Measurements from ENCODE around the gene LRBA. TPM values are rescaled to one million over a fixed set of nuclear protein-coding genes. Genes with fewer than 3 reads are reported as not detected.
A peak's percentile ranks its signal among the peaks of the same experiment; 100 is the strongest.

LRBA gene
- total RNA-seq, 3 donors from 2014 or later (not counting 1 experiment from before 2014, with no cell fraction given): 72.1 to 87.6 (median 83.1) TPM

GRCh38 chr4:150247184-150247583 lies 767.9 kb downstream of the LRBA start:
- WGBS (ENCODE audit: insufficient coverage): 93% methylated on average over 7 of the region's 7 CpGs
- H3K9me3 ChIP-seq (ENCODE audit: control insufficient read depth, insufficient read depth, low read length): no peaks in the 10 kb centered on the region
- Mint-ChIP-seq H3K9me3 (no peaks in the 10 kb centered on the region), H3K4me1 (peaks cover 6 to 10% of the 10 kb centered on the region in 2 donors), H3K27me3 (ENCODE audit: low read depth in 2 of 2) (peaks cover 0 to 5% of the 10 kb centered on the region in 2 donors), H3K27ac (no peak overlapping the region), H3K36me3 (no peaks in the 10 kb centered on the region), H3K4me3 (no peak overlapping the region)
- H3K36me3 ChIP-seq (ENCODE audit: control insufficient read depth, insufficient read depth, low read length): no peaks in the 10 kb centered on the region
- H3K27ac ChIP-seq (ENCODE audit: low read length): no peak overlapping the region
- intact Hi-C loops (cut with micrococcal nuclease): no loop called here
- DNase-seq: no peak
- H3K4me3 ChIP-seq (ENCODE audit: low read length): no peak overlapping the region
- H3K27me3 ChIP-seq (ENCODE audit: control insufficient read depth, insufficient read depth, low read length): no peaks in the 10 kb centered on the region
- ATAC-seq: no peak
- H3K4me1 ChIP-seq (ENCODE audit: control insufficient read depth, insufficient read depth, low read length): peaks cover 4% of the 10 kb centered on the region
- TF ChIP-seq CTCF (IDR thresholded peaks at IDR 0.05): no peak

GRCh38 chr4:150244600-150244999 lies 770.5 kb downstream of the LRBA start:
- intact Hi-C loops (cut with micrococcal nuclease): no loop called here
- Mint-ChIP-seq H3K36me3 (no peaks in the 10 kb centered on the region), H3K4me1 (peaks cover 6% of the 10 kb centered on the region in 2 donors), H3K9me3 (no peaks in the 10 kb centered on the region), H3K4me3 (no peak overlapping the region), H3K27me3 (ENCODE audit: low read depth in 2 of 2) (peaks cover 0 to 5% of the 10 kb centered on the region in 2 donors), H3K27ac (no peak overlapping the region)
- Histone ChIP-seq H3K4me3 (ENCODE audit: low read length) (no peak overlapping the region), H3K4me1 (ENCODE audit: control insufficient read depth, insufficient read depth, low read length) (no peaks in the 10 kb centered on the region), H3K27me3 (ENCODE audit: control insufficient read depth, insufficient read depth, low read length) (no peaks in the 10 kb centered on the region), H3K27ac (ENCODE audit: low read length) (no peak overlapping the region), H3K36me3 (ENCODE audit: control insufficient read depth, insufficient read depth, low read length) (no peaks in the 10 kb centered on the region), H3K9me3 (ENCODE audit: control insufficient read depth, insufficient read depth, low read length) (no peaks in the 10 kb centered on the region)
- DNase-seq (no peak), ATAC-seq (no peak)
- TF ChIP-seq CTCF (IDR thresholded peaks at IDR 0.05): no peak
- 55% methylated on average over 3 of the region's 3 CpGs for WGBS (ENCODE audit: insufficient coverage)

- ATAC-seq: no peak
- peaks cover 6% of the 10 kb centered on the region in 2 donors for H3K4me1 Mint-ChIP-seq
- 90% methylated on average over 2 of the region's 2 CpGs for WGBS (ENCODE audit: insufficient coverage)
- H3K4me3 ChIP-seq (ENCODE audit: low read length): no peak overlapping the region
- H3K36me3 Mint-ChIP-seq: no peaks in the 10 kb centered on the region
- H3K36me3 ChIP-seq (ENCODE audit: control insufficient read depth, insufficient read depth, low read length): no peaks in the 10 kb centered on the region
- H3K9me3 Mint-ChIP-seq: no peaks in the 10 kb centered on the region
- no peaks in the 10 kb centered on the region for H3K4me1 ChIP-seq (ENCODE audit: control insufficient read depth, insufficient read depth, low read length)
- H3K9me3 ChIP-seq (ENCODE audit: control insufficient read depth, insufficient read depth, low read length): no peaks in the 10 kb centered on the region
- TF ChIP-seq CTCF (IDR thresholded peaks at IDR 0.05): no peak
- H3K27ac ChIP-seq (ENCODE audit: low read length): no peak overlapping the region
- no peak overlapping the region for H3K27ac Mint-ChIP-seq
- intact Hi-C loops (cut with micrococcal nuclease): no loop called here
- H3K27me3 ChIP-seq (ENCODE audit: control insufficient read depth, insufficient read depth, low read length): no peaks in the 10 kb centered on the region
- no peak overlapping the region for H3K4me3 Mint-ChIP-seq
- peaks cover 0 to 5% of the 10 kb centered on the region in 2 donors for H3K27me3 Mint-ChIP-seq (ENCODE audit: low read depth in 2 of 2)
- no peak for DNase-seq
These were observed 771.2 kb downstream of the LRBA start for GRCh38 chr4:150243932-150244331.

- Mint-ChIP-seq H3K27ac (no peak overlapping the region), H3K27me3 (ENCODE audit: low read depth in 2 of 2) (peaks cover 0 to 5% of the 10 kb centered on the region in 2 donors), H3K9me3 (no peaks in the 10 kb centered on the region), H3K4me1 (peaks cover 6% of the 10 kb centered on the region in 2 donors), H3K36me3 (no peaks in the 10 kb centered on the region), H3K4me3 (no peak overlapping the region)
- Histone ChIP-seq H3K4me1 (ENCODE audit: control insufficient read depth, insufficient read depth, low read length) (no peaks in the 10 kb centered on the region), H3K36me3 (ENCODE audit: control insufficient read depth, insufficient read depth, low read length) (no peaks in the 10 kb centered on the region), H3K9me3 (ENCODE audit: control insufficient read depth, insufficient read depth, low read length) (no peaks in the 10 kb centered on the region), H3K4me3 (ENCODE audit: low read length) (no peak overlapping the region), H3K27ac (ENCODE audit: low read length) (no peak overlapping the region), H3K27me3 (ENCODE audit: control insufficient read depth, insufficient read depth, low read length) (no peaks in the 10 kb centered on the region)
- intact Hi-C loops (cut with micrococcal nuclease): no loop called here
- 55% methylated on average over 4 of the region's 6 CpGs for WGBS (ENCODE audit: insufficient coverage)
- DNase-seq: peak in 1 of 2 donors; percentile 37
- peak in 1 of 3 donors; percentile 38 for ATAC-seq
- TF ChIP-seq CTCF (IDR thresholded peaks at IDR 0.05): peak; percentile 68
These were observed 772.1 kb downstream of the LRBA start for GRCh38 chr4:150242820-150243458.

Measured in natural killer cell (primary cell).